NCI-H2107 treated with DMSO at 0.1 percent for 48 hours (cell line): ENCODE data around the gene PDE6G.

ENCODE experiments used
- DNase-seq: peaks from one replicate; lab custom pipeline; 2025; ENCODE audit not compliant: unreplicated experiment; lab: John Stamatoyannopoulos, UW

Gene PDE6G

GRCh38 chr17:81656118-81656743 lies at the start of gene PDE6G:
Gene PDE6G (minus strand): TSS chr17:81656542. CDS start chr17:81653305, 3,237 bp downstream.
- DNase-seq = no peak

- no peak for DNase-seq
Measured at GRCh38 chr17:81705518-81706231, 49.3 kb upstream of the PDE6G start.

GRCh38 chr17:81703747-81704654 lies 47.7 kb upstream of the PDE6G start:
- no peak for DNase-seq

GRCh38 chr17:81702934-81703746 lies 46.8 kb upstream of the PDE6G start, which contains the start of gene MRPL12:
Gene MRPL12 (plus strand): TSS chr17:81703367. CDS start chr17:81703502, 135 bp downstream.
- peak; percentile 81 for DNase-seq

GRCh38 chr17:81701288-81702071 lies 45.1 kb upstream of the PDE6G start:
- DNase-seq = no peak

GRCh38 chr17:81700353-81701287 lies 44.3 kb upstream of the PDE6G start:
- DNase-seq = no peak

- DNase-seq = no peak
Measured at GRCh38 chr17:81697261-81698044, 41.1 kb upstream of the PDE6G start.

GRCh38 chr17:81696218-81696941 lies 40.0 kb upstream of the PDE6G start:
- DNase-seq = no peak

- no peak for DNase-seq
Measured at GRCh38 chr17:81695801-81696200, 39.5 kb upstream of the PDE6G start.

- DNase-seq = no peak
Measured at GRCh38 chr17:81695211-81695610, 38.9 kb upstream of the PDE6G start.

- DNase-seq = no peak
Measured at GRCh38 chr17:81694810-81695209, 38.5 kb upstream of the PDE6G start.

GRCh38 chr17:81693509-81694210 lies 37.3 kb upstream of the PDE6G start:
- DNase-seq = no peak

- DNase-seq = no peak
Measured at GRCh38 chr17:81691608-81692007, 35.3 kb upstream of the PDE6G start.

- no peak for DNase-seq
Measured at GRCh38 chr17:81691196-81691595, 34.9 kb upstream of the PDE6G start.

- no peak for DNase-seq
Measured at GRCh38 chr17:81690549-81690948, 34.2 kb upstream of the PDE6G start.

GRCh38 chr17:81690066-81690465 lies 33.7 kb upstream of the PDE6G start:
- no peak for DNase-seq

GRCh38 chr17:81688616-81689015 lies 32.3 kb upstream of the PDE6G start:
- DNase-seq = no peak
